Measurements from ENCODE around the gene ANKRD2.
"Not testable (repeated sequence)": the region's sequence is repeated elsewhere in the genome, so short reads cannot be mapped to it uniquely, and the experiment has no call there.

ANKRD2 gene

DNA sequence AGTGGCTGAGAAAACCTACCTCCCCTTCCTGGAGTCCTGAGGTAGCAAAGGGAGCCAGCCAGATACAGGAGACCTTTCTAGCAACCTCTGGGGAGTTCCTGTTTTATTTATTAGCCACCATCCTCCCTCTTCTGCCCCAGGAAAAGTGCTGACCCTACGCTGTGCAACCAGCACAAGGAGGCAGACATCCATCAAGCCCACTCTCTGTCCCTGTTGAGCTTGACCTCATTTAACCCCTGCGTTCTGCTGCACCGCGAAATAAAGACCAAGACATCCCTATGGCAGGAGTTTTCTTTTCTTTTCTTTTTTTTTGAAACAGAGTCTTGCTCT lies 25.3 kb upstream of the ANKRD2 start:
- DNase-seq = no peak

DNA sequence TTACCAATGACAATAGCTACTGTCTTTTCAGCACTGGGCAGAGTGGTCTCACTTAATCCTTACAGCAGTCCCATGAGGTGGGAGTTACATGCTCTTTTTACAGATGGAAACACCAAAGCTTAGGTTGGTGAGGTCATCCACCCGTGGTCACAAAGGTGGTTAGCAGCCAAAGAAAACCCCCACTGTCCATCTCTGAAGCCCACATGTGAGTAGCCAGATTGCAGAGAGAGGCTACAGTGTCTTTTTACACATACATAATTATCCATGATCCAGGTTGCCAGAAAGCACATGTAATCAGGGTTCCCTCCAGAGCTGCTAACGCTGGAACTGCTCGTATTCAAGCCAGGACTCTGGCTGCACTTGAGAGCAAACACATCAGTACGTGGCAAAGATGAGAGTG lies 24.6 kb upstream of the ANKRD2 start:
- no peak for DNase-seq

DNA sequence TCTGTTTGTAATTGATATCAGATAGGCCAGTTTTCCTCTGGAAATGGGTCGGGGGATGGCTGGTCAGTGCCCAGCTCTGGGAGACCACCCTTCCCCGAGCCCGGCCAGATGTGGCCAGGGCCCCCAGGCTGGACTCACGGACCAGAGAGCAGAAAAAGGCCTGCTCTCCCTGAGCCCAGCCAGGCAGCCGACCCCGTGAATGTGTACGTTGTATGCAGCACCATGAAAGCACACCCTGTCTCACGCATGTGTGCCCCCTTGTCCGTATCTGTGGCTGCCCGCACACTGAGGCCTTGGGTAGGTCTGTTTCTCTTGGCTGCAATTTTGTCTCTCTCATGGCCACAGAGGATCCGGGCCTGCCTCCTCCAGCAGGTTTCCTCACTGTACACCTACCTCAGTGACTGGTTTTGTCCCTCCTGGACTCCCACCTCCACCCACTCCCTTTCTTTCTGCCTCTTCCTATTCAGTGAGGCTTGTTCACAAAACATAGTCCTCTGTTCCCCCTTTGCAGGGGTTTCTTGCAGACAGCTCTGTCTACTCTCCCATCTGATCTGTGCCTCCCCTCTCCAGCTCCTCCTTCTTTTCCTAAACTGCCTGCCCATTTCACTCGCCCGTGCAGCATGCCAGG lies 23.6 kb upstream of the ANKRD2 start:
- DNase-seq = no peak

DNA sequence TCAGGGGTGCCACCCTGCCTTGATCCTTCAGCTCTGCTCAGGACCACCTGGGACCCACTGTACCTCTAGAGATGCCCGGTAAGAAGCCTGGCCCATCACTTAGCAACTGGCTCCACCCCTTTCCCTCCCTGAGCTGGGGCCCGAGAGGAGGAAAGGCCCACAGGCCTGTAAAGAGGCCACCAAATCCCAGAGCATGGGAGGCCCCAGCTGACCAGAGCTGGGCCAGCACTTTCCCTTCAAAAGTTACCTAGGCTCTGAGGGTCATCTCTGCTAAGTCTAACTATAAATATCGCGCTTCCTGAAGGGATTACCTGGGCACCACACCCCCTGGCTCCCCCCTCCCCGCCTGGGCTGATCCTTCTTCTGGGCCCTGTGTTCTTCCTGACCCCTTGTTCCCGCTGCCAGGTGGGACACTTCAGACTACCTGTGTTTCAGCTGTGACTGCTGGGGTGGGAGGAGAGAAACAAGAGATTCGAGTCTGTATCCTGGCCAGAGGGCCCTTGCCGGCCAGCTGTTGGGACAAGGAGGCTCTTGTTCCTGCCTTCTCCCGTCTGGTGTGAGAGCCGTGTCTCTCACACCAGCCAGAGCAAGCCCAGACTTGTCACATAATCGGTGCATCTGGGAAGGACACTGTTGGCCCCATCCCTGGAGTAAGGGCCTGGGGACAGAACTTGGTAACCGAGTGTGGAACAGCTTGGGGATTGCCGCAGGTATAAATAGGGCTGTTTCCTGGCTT lies 22.8 kb upstream of the ANKRD2 start:
- DNase-seq = no peak

DNA sequence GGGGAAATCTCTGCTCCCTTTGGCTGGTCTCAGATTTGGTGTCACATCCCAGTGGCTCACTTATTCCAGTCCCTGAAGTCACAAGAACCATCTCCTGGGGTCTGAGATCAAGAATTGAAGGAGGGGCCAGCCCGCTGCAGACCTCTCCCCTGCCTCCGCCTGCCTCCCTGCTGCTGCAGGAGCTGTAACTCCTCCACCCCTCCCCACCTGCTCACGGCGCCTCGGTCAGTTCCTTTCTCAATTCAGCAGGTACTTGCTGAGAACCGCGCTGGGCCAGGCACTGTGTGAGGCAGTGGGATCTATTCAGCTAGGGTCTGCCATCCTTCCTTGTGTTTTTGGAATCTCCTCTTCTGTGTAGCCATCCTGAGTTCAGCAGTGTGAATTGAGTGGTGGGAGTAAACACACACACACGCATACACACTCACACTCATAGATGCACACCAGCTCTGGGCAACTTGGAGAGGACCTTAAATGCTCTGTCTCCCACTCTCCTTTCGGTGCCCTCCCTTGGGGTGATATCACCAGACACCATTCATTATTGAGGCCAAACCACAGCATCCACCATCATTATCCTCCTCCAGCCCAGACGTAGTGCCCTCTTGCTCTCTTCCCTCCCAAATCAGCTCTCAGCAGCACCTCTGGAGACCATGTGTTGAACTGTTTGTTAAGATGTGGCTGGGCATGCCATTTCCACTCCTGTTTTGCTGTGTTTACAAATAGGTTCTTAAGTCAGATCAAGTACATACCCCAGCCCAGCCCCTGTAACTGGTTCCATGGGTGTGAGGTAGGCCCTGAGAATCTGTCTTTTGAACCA lies 22.0 kb upstream of the ANKRD2 start:
- no peak for DNase-seq

DNA sequence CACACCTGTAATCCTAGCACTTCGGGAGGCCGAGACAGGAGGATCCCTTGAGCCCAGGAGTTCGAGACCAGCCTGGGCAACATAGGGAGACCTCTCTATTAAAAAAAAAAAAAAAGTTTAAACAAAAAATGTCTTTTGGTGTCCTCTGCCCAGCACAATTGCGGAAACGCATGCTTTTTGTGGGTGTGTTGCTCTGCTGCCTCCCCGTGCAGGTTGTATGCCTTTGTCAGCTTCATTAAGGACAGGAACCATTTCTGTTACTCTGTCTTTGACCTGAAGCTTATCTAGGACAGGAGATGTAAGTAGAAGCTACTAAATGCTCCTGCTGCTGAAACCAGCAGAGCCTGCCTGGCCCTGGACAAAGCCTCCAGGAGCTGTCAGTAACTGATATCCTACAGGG lies 21.3 kb upstream of the ANKRD2 start:
- DNase-seq = no peak

DNA sequence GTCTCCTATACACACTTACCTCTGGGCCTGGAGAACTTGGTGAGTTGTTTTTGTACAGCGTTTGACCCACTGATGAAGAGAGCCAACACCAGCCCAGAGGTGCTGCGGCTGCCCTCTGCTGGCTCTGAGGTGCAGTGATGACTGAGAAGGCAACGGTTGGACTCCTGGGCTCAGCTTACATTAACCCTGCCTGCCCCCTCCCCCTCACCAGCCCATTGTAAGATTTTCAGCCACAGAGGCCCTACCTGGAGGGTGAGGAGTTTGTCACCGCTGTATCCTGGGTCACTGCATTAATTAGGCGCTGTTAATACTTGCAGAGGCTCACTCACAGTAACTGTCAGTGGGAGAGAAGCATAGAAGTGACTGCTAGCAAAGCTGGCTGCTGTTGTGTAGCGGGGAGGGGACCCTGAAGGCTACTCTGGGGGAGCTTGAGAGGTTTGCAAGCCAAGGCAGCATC lies 19.0 kb upstream of the ANKRD2 start:
- peak; percentile 54 for DNase-seq

DNA sequence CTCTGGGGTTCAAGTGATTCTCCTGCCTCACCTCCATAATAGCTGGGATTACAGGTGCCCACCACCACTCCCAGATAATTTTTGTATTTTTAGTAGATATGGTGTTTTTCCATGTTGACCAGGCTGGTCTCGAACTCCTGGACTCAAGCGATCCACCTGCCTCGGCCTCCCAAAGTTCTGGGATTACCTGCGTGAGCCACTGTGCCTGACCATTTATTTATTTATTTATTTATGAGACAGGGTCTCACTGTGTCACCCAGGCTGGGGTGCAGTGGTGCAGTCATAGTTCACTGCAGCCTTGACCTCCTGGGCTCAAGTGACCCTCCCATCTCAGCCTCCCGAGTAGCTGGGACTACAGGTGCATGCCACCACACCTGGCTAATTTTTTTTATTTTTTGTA lies 18.2 kb upstream of the ANKRD2 start:
- not testable (repeated sequence) for DNase-seq

DNA sequence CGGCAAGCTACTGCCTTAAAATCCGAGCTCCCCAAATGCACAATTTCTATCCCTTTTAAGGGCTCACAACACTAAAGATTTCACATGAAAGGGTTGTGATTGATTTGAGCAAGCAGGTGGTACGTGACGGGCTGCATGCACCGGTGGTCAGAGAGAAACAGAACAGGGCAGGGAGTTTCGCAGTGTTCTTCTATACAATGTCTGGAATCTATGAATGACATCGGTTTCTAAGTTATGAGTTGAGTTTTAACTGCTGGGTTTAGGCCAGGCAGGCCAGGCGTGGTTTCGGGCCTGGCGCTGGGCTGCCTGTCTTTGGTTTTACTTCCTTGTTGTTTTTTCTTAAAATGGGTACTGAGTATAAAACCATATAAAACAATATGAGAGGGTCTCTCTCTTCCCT lies 17.0 kb upstream of the ANKRD2 start:
- DNase-seq = not testable (repeated sequence)

DNA sequence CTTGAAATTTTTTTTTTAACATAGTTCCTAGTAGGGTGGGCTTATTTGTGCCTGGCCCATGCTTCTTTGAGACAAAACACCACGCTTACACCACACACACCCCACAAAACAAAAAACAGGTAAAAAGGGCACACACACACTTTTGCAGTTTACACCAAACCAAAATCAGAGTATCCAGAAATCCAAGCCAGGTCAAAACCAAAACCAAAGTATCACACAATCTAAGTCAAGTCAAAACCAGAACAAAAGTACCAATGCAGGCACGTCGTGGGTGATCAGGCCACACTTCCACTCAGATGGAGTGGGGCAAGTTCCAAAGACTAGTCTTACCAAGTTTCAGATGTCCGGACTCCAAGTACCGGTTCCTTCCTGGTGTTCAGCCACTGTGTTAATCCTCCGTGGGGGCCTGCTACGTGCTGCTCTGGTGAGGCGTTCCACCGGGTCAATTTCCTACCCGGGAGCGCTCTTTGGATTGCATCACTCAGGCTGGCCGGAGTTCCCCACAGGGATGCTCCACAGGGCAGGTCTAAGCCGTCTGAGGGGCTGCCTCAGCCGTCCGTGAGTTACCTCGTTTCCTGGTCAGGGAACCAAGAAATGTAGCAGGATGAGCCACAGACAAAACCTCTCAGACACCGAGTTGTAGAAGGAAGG lies 11.7 kb upstream of the ANKRD2 start:
- not testable (repeated sequence) for DNase-seq

DNA sequence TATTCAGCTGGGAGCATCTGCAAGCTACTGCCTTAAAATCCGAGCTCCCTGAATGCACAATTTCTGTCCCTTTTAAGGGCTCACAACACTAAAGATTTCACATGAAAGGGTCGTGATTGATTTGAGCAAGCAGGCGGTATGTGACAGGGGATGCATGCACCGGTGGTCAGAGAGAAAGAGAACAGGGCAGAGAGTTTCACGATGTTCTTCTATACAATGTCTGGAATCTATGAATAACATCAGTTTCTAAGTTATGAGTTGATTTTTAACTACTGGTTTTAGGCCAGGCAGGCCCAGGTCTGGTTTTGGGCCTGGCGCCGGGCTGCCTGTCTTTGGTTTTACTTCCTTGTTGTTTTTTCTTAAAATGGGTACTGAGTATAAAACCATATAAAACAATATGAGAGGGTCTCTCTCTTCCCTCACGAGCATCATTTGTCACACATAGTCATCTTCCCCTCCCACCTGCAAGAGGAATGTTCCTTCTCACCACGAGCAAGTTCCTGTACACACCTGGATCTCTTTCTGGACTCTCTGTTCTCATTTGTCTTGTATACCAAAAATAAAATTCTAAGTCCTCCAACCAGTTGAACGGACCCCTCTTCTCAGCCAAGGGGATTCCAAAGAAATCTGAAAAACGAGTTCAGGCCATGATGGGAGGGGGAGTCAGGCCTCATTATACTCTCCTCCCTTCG lies 11.0 kb upstream of the ANKRD2 start:
- not testable (repeated sequence) for DNase-seq

DNA sequence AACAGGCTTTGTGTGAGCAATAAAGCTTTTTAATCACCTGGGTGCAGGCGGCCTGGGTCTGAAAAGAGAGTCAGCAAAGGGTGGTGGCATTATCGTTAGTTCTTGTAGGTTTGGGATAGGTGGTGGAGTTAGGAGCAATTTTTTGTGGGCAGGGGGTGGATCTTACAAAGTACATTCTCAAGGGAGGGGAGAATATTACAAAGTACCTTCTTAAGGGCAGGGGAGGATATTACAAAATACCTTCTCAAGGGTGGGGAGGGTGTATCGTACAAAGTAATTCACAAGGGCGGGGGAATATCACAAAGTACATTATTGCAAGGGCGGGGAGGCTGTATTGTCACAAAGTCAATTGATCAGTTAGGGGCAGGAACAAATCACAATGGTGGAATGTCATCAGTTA lies 10.2 kb upstream of the ANKRD2 start:
- not testable (repeated sequence) for DNase-seq

DNA sequence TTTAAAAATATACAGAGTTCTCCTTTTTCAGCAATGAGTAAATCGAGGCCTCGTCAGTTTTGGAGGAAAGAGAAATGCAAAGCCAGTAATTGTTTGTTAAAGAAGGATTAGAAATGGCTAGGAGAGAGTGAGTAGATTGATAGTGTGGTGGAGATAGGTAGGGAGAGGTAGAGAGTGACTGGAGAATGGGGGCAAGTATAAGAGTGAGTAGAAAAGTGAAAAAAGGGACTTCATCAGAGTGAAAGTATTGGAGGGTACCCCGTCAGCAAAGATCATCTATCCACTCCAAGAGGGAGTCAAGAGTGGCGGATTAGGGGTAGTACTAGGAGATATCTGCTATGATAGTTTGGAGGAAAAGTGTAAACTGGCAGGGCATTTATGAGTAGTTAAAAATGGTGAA lies 9.2 kb upstream of the ANKRD2 start:
- DNase-seq = no peak

DNA sequence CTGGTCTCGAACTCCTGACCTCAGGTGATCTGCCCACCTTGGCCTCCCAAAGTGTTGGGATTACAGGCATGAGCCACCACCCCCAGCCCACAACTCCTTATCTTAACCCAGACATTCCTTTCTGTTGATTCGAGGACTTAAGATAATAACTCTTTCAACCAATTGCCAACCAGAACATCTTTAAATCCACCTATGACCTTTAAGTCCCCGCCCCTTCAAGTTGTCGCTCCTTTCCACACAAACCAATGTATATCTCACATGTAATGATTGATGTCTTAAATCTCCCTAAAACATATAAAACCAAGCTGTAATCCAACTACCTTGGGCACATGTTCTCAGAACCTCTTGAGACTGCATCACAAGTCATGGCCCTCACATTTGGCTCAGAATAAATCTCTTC lies 7.8 kb upstream of the ANKRD2 start:
- no peak for DNase-seq

DNA sequence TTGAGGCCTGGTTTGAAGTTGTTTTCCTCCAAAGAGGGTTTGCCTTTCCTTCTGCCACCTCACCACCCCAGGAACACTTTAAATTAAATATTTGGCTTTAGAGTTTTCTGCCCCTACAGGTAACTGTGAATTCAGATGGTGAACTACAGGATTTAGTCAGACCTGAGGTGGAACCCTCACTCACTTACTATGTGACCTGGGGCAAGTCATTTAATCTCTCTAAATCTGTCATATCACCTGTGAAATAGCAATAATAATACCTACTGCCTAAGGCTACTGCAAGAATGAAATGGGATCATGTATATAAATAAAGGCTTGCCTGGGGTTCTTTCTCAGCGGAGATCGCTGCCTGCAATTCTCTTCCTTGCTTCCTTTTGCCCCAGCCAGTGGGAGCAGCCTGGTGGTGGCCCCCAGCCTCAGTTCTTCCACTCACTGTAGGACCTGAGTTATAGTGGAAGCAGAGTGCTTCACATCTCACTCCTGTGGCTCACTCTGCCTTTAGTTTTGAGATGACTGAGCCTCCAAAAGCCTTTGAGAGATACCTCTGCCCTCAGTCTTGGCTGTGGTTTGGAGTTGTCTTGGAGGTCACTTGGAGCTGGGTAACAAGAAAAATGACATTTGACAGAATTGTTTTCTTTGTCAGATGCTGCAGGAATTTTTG lies 6.1 kb upstream of the ANKRD2 start:
- no peak for DNase-seq

DNA sequence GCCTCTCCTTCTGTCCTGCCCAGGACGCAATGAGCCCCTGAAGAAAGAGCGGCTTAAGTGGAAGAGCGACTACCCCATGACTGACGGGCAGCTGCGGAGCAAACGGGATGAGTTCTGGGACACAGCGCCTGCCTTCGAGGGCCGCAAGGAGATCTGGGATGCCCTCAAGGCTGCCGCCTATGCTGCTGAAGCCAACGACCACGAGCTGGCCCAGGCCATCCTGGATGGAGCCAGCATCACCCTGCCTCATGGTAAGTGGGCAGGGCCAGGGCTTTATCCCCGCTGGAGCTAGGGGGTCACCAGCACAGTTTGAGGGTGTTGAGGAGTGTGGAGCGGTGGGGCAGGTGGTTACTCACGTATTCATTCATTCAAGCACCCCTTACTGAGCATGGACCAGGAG lies 4.7 kb upstream of the ANKRD2 start:
- no peak for DNase-seq

DNA sequence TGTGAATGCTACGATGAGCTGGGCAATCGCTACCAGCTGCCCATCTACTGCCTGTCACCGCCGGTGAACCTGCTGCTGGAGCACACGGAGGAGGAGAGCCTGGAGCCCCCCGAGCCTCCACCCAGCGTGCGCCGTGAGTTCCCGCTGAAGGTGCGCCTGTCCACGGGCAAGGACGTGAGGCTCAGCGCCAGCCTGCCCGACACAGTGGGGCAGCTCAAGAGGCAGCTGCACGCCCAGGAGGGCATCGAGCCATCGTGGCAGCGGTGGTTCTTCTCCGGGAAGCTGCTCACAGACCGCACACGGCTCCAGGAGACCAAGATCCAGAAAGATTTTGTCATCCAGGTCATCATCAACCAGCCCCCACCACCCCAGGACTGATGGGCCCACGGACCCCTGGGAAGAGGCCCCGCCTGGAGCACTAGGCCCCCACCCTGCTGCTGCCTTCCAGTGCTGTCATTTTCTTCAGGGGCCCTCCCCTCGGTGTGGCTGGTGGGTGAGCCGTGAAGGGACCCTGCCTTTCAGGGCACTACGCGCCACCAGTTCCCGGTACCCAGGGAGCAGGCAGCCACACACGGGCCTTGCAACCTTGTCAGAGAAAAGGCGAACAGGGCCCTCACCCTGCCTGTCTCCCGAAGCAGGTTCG lies 2.3 kb upstream of the ANKRD2 start:
- no peak for DNase-seq

DNA sequence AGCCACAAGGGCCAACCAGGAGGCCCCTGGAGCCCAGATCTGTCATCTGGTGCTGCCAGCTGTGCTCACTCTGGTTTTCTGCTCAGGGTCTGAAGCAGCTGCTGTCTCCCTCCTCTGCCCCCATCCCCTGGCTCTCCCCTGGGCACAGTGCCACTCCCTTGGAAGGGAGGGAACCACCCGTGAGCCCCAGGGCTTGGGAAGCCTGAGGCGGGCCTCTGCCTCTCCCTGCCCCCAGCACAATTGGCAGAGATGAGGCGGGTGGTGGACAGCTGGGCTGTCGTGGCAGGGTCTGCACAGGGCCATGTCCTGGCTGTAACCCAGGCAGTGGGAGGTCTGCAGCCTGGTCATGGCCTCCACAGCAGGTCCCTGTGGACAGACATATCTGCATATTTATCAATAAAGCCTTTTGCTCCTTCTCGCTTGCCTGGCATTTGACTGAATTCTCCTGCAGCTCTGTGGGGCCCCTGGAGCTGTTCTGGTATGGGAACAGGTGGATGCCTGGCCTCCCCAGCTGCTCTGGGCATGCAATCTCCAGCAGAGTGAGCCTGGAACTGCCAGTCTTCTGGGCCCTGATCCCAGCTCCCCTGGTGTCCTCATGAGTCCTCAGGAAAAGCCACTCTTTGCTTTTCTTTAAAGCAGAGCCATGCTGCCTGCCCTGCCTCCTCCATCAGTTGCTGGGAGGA lies 1.6 kb upstream of the ANKRD2 start:
- DNase-seq = no peak

DNA sequence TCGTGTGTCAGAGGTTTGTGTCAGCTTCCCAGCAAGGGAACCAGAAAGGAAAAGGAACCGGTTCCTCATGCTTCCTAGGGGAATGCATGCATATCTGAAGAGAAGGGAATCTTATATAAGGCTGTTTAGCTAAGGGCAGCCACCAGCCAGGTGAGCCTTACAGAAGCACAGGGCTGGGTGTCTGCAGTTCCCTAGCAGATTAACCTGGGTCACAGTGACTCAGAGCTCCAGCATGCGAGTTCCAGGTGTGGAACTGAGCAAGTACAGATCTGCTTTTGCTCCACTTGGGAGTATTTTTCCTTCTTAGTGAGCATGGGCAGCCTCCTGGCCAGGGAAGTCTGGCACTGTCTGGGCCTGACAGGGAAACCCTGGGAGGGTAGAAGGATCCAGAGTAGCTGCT lies 957 bp upstream of the ANKRD2 start:
- no peak for DNase-seq

DNA sequence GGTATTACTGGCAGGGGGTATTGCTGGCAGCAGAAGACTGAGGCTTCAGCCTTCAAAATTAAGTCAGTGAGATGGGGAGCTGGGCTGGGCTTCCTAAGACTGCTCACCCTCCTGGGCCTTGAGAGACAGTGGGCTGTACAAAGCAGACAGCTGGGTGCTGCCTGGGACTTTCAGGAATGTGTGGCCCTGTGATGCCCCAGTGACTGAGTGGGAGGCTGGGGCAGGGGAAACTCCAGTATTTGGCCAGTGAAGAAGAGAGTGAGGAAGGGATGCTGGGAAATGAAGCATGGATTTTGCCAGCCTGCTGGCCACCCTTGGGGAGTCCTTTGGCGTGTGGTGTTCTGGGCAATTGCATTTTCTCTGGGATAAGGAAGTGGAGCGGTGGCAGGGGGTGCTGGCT lies 442 bp downstream of the ANKRD2 start:
- no peak for DNase-seq

DNA sequence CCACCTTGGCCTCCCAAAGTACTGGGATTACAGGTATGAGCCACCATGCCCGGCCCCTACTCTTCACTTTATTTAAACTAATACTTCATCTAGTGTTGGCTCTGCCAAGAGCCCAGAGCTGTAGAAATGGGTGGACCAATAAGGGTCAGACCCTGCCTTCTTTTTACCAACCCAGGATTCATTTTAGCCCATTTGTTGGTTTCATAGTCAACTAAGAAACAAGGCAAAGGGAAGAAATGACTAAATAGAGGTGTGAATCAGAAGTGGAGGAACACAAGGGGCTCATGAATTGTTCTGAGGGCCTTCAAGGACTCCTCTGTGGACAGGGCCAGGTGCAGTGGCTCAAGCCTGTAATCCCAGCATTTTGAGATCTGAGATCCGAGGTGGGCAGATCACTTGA lies 1.1 kb downstream of the ANKRD2 start:
- no peak for DNase-seq
